Choroid plexus epithelial cell (primary cell): ENCODE data around the gene FIGNL1.

Experiments
- DNase-seq: peaks from one replicate; pipeline ENCODE4 v3.0.0-alpha.2; 2010; ENCODE audit warnings: low read depth
- H3K4me3 ChIP-seq: 2 replicates; pipeline ENCODE4 v1.5.1; 2011; ENCODE audit warnings: low read depth, mild to moderate bottlenecking, control low read depth, low read length, moderate library complexity
- CTCF ChIP-seq: conservative IDR thresholded peaks from 2 replicates; pipeline ENCODE4 v1.5.1; 2011; ENCODE audit warnings: low read depth, mild to moderate bottlenecking, control low read depth, inconsistent platforms, low read length, moderate library complexity

Gene FIGNL1

GRCh38 chr7:50472427-50472826 is 22.3 kb upstream of the FIGNL1 start:
- no peak for DNase-seq

GRCh38 chr7:50471970-50472369 is 21.8 kb upstream of the FIGNL1 start:
- TF ChIP-seq CTCF: no peak
- no peak overlapping the region for H3K4me3 ChIP-seq
- no peak for DNase-seq

More at GRCh38 chr7:50472427-50472826, 22.3 kb upstream of the FIGNL1 start:
- H3K4me3 ChIP-seq: no peak overlapping the region
- no peak for TF ChIP-seq CTCF

GRCh38 chr7:50470250-50471163 is 20.4 kb upstream of the FIGNL1 start:
- H3K4me3 ChIP-seq: no peak overlapping the region
- DNase-seq: no peak
- TF ChIP-seq CTCF: no peak

- no peak for TF ChIP-seq CTCF
- no peak overlapping the region for H3K4me3 ChIP-seq
- DNase-seq: no peak
Observed at GRCh38 chr7:50469181-50469580, 19.0 kb upstream of the FIGNL1 start.

- peak overlapping the region; percentile 14 for H3K4me3 ChIP-seq
- DNase-seq: peak; percentile 79
- peak; percentile 94 for TF ChIP-seq CTCF
Observed at GRCh38 chr7:50467817-50468610, 17.9 kb upstream of the FIGNL1 start.

- TF ChIP-seq CTCF: no peak
- DNase-seq: no peak
- H3K4me3 ChIP-seq: no peak overlapping the region
Observed at GRCh38 chr7:50466815-50467585, 16.9 kb upstream of the FIGNL1 start.
